Epithelial cell of esophagus (primary cell): Measurements from ENCODE around the gene EFCC1.
"Not testable (repeated sequence)": the region's sequence is repeated elsewhere in the genome, so short reads cannot be mapped to it uniquely, and the experiment has no call there.

Source experiments
- DNase-seq: peaks from one replicate; pipeline ENCODE4 v3.0.0; 2010; ENCODE audit warnings: low read depth
- H3K4me3 ChIP-seq: 2 replicates; pipeline ENCODE4 v1.5.1; 2011; ENCODE audit warnings: mild to moderate bottlenecking, low read length, control low read depth
- TF ChIP-seq, protein P1 (sequence below): IDR thresholded peaks from 2 replicates; pipeline ENCODE4 v1.5.1; 2011; ENCODE audit warnings: low read depth, mild to moderate bottlenecking, low read length, control low read depth, inconsistent platforms; ENCODE audit not compliant: insufficient read depth; ENCODE audit errors: missing control alignments

Gene EFCC1

DNA sequence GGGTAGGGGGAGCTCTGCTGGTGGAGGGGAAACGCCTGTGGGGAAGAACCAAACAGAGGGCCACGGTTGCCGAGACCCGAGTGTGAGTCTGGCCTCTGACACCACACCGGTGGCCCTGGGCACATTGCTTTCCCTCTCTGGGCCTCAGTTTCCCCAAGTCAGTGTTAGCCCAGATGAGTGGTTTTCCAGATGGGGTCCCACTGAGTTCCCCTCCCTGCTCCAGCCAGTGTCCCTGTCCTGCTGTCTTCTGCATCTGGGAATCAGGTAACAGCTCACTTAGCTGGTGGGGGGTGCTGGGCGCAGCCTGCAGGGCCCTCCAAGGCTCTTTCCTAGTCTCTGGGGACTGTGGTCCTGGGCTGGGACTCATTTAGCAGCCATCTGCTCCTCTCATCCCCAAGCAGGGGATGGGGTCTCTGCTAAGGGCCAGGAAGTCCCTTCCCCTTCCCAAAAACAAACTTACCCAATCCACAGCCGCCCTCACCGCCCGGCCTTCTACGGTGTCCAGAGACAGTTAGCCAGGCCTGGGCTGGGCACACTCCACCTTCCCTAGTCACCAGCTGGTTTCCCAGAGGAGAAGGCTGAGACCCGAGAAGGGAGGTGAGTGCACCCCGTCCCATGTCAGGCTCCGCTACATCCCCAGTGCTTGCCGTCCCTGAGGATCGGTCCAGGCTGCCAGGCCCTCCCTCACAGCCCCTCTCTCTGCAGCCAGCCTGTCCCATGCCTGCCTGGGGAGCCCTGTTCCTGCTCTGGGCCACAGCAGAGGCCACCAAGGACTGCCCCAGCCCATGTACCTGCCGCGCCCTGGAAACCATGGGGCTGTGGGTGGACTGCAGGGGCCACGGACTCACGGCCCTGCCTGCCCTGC, 60.2 kb downstream of the EFCC1 start:
- DNase-seq, result no peak
- TF ChIP-seq, protein P1, sequence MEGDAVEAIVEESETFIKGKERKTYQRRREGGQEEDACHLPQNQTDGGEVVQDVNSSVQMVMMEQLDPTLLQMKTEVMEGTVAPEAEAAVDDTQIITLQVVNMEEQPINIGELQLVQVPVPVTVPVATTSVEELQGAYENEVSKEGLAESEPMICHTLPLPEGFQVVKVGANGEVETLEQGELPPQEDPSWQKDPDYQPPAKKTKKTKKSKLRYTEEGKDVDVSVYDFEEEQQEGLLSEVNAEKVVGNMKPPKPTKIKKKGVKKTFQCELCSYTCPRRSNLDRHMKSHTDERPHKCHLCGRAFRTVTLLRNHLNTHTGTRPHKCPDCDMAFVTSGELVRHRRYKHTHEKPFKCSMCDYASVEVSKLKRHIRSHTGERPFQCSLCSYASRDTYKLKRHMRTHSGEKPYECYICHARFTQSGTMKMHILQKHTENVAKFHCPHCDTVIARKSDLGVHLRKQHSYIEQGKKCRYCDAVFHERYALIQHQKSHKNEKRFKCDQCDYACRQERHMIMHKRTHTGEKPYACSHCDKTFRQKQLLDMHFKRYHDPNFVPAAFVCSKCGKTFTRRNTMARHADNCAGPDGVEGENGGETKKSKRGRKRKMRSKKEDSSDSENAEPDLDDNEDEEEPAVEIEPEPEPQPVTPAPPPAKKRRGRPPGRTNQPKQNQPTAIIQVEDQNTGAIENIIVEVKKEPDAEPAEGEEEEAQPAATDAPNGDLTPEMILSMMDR, result no peak
- H3K4me3 ChIP-seq, result no peak overlapping the region

DNA sequence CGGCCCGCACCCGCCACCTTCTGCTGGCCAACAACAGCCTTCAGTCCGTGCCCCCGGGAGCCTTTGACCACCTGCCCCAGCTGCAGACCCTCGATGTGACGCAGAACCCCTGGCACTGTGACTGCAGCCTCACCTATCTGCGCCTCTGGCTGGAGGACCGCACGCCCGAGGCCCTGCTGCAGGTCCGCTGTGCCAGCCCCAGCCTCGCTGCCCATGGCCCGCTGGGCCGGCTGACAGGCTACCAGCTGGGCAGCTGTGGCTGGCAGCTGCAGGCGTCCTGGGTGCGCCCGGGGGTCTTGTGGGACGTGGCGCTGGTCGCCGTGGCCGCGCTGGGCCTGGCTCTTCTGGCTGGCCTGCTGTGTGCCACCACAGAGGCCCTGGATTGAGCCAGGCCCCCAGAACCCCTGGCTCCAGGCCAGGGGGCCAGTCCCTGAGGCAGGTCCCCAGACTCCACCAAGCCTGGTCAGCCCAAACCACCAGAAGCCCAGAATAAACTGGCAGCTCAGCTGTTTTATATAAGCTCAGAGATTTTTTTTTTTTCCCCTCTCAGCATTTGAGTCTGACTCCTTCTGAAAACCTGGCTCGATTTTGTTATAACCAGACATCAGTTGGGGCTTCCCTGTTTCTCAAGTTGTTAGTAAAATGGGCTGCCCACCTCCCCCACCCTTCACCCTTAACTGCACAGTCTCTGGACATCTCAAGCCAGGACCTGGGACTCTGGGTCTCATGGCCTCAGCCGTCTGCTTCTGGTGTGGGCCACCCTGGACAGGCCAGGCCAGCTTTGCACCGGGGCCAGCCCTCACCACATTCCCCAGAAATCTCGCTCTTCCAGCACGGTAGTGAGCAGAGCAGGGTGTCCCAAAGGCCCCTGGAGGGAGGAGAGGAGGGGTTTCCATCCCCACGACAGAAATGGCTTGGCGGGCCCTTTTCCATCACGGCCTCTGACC, 61.1 kb downstream of the EFCC1 start:
- H3K4me3 ChIP-seq, result no peak overlapping the region
- no peak for DNase-seq
- TF ChIP-seq, protein P1, result no peak

DNA sequence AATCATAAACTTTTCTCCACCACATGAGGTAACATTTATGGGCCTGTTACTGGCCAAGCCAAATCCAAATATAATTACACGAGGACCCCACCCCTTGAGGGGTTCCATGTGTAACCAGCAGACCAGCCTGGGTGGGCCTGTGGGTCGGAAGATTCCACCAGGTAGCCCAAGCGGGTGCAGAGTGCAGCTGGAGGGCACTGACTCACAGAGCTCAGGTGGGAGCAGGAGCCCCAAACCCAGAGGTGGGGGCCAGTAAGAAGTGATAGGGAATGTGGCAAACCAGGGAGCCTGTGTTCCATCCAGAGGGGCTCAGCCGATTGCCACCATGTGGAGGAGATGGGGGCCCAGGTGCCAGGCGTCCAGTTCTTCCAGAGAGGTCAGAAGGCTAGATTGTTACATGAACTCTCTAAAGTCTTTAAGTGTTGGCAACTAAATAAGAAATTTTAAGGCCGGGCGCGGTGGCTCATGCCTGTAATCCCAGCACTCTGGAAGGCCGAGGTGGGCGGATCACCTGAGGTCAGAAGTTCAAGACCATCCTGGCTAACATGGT, 62.1 kb downstream of the EFCC1 start:
- H3K4me3 ChIP-seq, result no peak overlapping the region
- TF ChIP-seq, protein P1, result no peak
- DNase-seq, result no peak

DNA sequence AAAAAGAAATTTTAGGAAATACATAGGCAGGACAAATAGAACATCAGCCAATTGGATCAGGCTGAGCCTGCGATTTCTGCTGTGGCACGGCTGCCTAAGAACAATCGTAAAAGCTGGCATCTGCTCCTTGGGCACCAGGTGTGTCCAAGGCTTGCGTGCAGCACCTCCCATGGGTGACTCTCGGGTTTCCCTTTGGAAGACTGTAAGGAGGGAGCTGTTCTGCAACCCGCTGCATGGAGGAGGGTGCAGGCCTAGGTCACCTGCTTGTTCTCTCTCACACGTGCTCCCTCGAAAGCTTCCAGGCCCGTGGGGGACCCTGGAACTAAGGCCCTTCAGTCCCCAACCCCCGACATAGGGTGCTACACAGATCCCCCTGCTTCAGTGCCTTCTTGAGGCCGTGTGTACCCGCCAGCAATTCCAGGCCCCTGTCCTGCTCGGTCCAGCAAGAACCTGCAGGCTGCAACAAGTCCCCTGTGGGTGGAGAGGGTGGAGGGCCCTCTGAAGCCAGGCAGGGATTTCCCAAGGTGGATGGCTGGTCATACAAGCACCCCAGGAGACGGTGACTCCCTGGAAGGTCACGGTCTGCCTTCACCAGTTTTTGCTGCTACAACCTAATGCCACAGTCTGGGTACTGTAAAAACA, 62.9 kb downstream of the EFCC1 start:
- H3K4me3 ChIP-seq, result no peak overlapping the region
- DNase-seq, result peak; percentile 71
- TF ChIP-seq, protein P1, result peak; percentile 14

DNA sequence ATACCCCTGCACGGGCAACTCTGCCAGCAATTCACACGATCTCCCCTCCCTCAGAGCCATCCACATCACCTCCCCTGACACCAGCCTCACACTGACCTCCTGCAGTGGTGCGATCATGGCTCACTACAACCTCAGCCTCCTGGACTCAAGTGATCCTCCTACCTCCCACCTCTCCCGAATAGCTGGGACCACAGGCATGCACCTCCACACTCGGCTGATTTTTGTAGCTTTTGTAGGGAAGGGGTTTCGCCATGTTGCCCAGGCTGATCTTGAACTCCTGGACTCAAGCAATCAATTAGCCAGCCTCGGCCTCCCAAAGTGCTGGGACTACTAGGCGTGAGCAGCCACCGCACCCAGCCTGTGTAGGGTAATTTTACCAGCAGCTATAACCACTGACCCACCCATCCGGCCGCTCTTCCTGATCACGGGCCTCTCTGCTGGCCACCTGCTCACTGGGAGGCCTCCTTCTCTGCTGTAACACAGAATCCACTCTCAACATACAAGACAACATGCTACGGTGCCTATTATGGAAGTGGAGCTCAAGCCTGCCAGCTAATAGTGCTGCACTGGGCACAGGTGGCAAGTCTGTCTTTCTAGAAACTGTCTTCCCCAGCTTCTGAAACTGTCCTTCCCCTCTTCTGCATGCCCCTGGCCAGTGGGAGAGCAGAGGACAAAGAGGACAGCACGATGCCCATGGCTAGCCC, 64.1 kb downstream of the EFCC1 start:
- TF ChIP-seq, protein P1, result no peak
- no peak for DNase-seq
- H3K4me3 ChIP-seq, result no peak overlapping the region

DNA sequence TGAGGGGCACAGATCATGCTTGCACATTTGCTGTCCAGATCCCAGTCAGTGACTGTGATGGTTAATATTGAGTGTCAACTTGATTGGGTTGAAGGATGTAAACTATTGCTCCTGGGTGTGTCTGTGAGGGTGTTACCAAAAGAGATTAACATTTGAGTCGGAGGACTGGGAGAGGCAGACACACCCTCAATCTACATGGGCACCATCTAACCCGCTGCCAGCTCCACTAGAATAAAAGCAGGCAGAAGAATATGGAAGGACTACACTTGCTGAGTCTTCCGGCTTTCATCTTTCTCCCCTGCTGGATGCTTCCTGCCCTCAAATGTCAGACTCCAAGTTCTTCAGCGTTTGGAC, 64.6 kb downstream of the EFCC1 start:
- no peak overlapping the region for H3K4me3 ChIP-seq
- no peak for DNase-seq
- TF ChIP-seq, protein P1, result no peak

DNA sequence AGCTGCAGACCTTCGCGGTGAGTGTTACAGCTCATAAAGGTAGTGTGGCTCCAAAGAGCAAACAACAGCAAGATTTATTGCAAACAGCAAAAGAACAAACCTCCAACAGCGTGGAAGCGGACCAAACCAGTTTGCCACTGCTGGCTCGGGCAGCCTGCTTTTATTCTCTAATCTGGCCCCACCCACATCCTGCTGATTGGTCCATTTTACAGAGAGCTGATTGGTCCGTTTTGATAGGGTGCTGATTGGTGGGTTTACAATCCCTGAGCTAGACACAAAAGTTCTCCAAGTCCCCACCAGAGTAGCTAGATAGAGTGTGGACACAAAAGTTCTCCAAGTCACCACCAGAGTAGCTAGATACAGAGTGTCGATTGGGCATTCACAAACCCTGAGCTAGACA, 66.6 kb downstream of the EFCC1 start:
- DNase-seq, H3K4me3 ChIP-seq: not testable (repeated sequence)
